Melanocyte of skin (primary cell): ENCODE data around the gene HMCES. TPM values are rescaled to one million over a fixed set of nuclear protein-coding genes. Genes with fewer than 3 reads are reported as not detected.

ENCODE experiments used
- small RNA-seq, 2 donors: library from RNA; depleted of rRNA; stranded (forward); fragments of <200 nt; gene quantifications; one replicate each; pipeline ENCODE3, GENCODE V24; 2012
- total RNA-seq, 2 donors: library from RNA; depleted of rRNA; stranded (reverse); fragments of >200 nt; gene quantifications; 2 replicates each; pipeline ENCODE4 v1.2.3, GENCODE V29; 2012

Gene HMCES
- 10 to 100 TPM; 15.1 to 18.6 TPM for total RNA-seq

GRCh38 chr3:129278439-129278965, at the start of gene HMCES:
HMCES (plus strand) TSS chr3:129278870; CDS start chr3:129279733, 863 bp downstream.

GRCh38 chr3:129249284-129250065, 29.2 kb upstream of the HMCES start, which contains the start of gene COPG1:
COPG1 (plus strand) TSS chr3:129249606; CDS start chr3:129249710, 104 bp downstream.

Small RNA genes within 50 kb of the gene (small RNA-seq; reads per million reads assigned to genes)
- 0.09 to 0.76 reads per million in 2 donors for gene MIR6826

Other genes with a start within 250 kb of the HMCES start
- not detected for gene GP9, start 218.1 kb upstream of the HMCES start, total RNA-seq
- gene RAB43, start 157.1 kb upstream of the HMCES start, total RNA-seq = 10 to 100 TPM; 23.7 to 29.0 TPM
- 10 to 100 TPM; 13.4 to 20.0 TPM for gene ISY1, start 117.8 kb upstream of the HMCES start, total RNA-seq
- 100 to 1,000 TPM; 167 to 238 TPM for gene CNBP, start 95.0 kb upstream of the HMCES start, total RNA-seq
- gene COPG1, start 29.3 kb upstream of the HMCES start, total RNA-seq = 100 to 1,000 TPM; 219 to 308 TPM
- gene EFCAB12, start 149.8 kb downstream of the HMCES start, total RNA-seq = under 1 TPM; under 0.01 TPM
- gene MBD4, start 161.1 kb downstream of the HMCES start, total RNA-seq = 10 to 100 TPM; 17.2 to 20.3 TPM
- 10 to 100 TPM; 13.1 to 15.3 TPM for gene IFT122, start 161.4 kb downstream of the HMCES start, total RNA-seq
- gene RHO, start 249.8 kb downstream of the HMCES start, total RNA-seq = not detected